ENCODE measurements around the gene MAB21L4.

MAB21L4 gene

GRCh38 chr2:240925568-240926515, 29.9 kb upstream of the MAB21L4 start:
- no peak overlapping the region for H3K4me3 ChIP-seq (ENCODE audit: low read depth, low read length)
- DNase-seq = no peak
- H3K36me3 ChIP-seq (replicated peaks) = no peaks in the 10 kb centered on the region
- H3K27me3 ChIP-seq (replicated peaks) = no peaks in the 10 kb centered on the region
- H3K27ac ChIP-seq = no peak overlapping the region
- in situ Hi-C loops (cut with HindIII; ENCODE audit: low pct_ligation_motif_present, low sequenced_read_pairs) = no loop called here
- TF ChIP-seq, protein P1, sequence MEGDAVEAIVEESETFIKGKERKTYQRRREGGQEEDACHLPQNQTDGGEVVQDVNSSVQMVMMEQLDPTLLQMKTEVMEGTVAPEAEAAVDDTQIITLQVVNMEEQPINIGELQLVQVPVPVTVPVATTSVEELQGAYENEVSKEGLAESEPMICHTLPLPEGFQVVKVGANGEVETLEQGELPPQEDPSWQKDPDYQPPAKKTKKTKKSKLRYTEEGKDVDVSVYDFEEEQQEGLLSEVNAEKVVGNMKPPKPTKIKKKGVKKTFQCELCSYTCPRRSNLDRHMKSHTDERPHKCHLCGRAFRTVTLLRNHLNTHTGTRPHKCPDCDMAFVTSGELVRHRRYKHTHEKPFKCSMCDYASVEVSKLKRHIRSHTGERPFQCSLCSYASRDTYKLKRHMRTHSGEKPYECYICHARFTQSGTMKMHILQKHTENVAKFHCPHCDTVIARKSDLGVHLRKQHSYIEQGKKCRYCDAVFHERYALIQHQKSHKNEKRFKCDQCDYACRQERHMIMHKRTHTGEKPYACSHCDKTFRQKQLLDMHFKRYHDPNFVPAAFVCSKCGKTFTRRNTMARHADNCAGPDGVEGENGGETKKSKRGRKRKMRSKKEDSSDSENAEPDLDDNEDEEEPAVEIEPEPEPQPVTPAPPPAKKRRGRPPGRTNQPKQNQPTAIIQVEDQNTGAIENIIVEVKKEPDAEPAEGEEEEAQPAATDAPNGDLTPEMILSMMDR (IDR thresholded peaks at IDR 0.05; ENCODE audit: low read depth, low read length, missing control alignments) = no peak

DNA sequence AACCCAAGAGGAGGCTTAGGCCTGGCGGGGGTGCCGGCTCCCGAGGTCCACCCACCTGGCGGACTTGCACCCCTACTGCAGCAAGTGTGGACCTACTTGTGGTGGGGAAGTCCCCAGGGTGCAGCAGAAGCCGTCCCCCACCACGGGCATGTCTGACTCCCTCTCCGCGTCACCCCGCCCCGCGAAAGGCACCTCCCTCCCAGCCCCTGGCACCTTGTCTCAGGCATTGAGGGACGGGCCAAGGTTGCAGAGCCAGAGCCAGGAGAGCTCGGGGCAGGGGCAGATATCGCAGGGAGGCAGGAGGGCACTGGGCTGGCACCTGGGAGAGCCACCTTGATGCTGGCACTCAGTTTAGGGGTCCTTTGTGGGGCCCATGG, 29.2 kb upstream of the MAB21L4 start:
- H3K36me3 ChIP-seq (replicated peaks) = no peaks in the 10 kb centered on the region
- in situ Hi-C loops (cut with HindIII; ENCODE audit: low pct_ligation_motif_present, low sequenced_read_pairs) = no loop called here
- no peaks in the 10 kb centered on the region for H3K27me3 ChIP-seq (replicated peaks)
- H3K4me3 ChIP-seq (ENCODE audit: low read depth, low read length) = no peak overlapping the region
- no peak overlapping the region for H3K27ac ChIP-seq
- no peak for DNase-seq
- TF ChIP-seq, protein P1 (IDR thresholded peaks at IDR 0.05; ENCODE audit: low read depth, low read length, missing control alignments) = no peak

- DNase-seq = no peak
These were observed 27.1 kb upstream of the MAB21L4 start for GRCh38 chr2:240922982-240923537.

GRCh38 chr2:240922245-240922981, 26.5 kb upstream of the MAB21L4 start:
- Histone ChIP-seq H3K4me3 (ENCODE audit: low read depth, low read length) (no peak overlapping the region), H3K27ac (no peak overlapping the region), H3K27me3 (replicated peaks) (no peaks in the 10 kb centered on the region), H3K36me3 (replicated peaks) (no peaks in the 10 kb centered on the region)
- DNase-seq = no peak
- TF ChIP-seq, protein P1 (IDR thresholded peaks at IDR 0.05; ENCODE audit: low read depth, low read length, missing control alignments) = no peak
- in situ Hi-C loops (cut with HindIII; ENCODE audit: low pct_ligation_motif_present, low sequenced_read_pairs) = no loop called here

More at GRCh38 chr2:240922982-240923537, 27.1 kb upstream of the MAB21L4 start:
- TF ChIP-seq, protein P1 (IDR thresholded peaks at IDR 0.05; ENCODE audit: low read depth, low read length, missing control alignments) = no peak
- Histone ChIP-seq H3K36me3 (replicated peaks) (no peaks in the 10 kb centered on the region), H3K27me3 (replicated peaks) (no peaks in the 10 kb centered on the region), H3K27ac (no peak overlapping the region), H3K4me3 (ENCODE audit: low read depth, low read length) (no peak overlapping the region)
- in situ Hi-C loops (cut with HindIII; ENCODE audit: low pct_ligation_motif_present, low sequenced_read_pairs) = no loop called here

DNA sequence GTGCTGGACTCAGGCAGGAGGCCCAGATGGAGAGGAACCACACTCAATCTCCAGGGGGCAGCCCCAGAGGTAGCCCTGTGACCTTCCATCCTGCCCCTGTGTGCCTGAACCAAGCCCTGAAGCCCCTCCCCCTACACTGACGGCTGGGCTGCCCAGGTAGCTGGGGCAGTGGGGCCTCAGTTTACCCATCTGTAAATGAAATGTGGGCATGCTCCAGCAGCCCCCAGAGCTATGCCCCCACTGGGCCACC, 26.0 kb upstream of the MAB21L4 start:
- no peak overlapping the region for H3K4me3 ChIP-seq (ENCODE audit: low read depth, low read length)

More for the DNA sequence above, 26.0 kb upstream of the MAB21L4 start:
- no peaks in the 10 kb centered on the region for H3K36me3 ChIP-seq (replicated peaks)
- TF ChIP-seq, protein P1 (IDR thresholded peaks at IDR 0.05; ENCODE audit: low read depth, low read length, missing control alignments) = no peak
- peak overlapping the region; percentile 77 for H3K27ac ChIP-seq
- in situ Hi-C loops (cut with HindIII; ENCODE audit: low pct_ligation_motif_present, low sequenced_read_pairs) = no loop called here
- DNase-seq = no peak
- no peaks in the 10 kb centered on the region for H3K27me3 ChIP-seq (replicated peaks)
